ENCODE measurements around the gene HNF1B. TPM values are rescaled to one million over a fixed set of nuclear protein-coding genes. Genes with fewer than 3 reads are reported as not detected.

The HNF1B gene
- polyA plus RNA-seq, 5 donors = 28.8 to 40.1 (median 35.8) TPM

- DNase-seq = no peak
These were observed 6.9 kb downstream of the HNF1B start for GRCh38 chr17:37737971-37738370.

- DNase-seq = no peak
These were observed 7.8 kb downstream of the HNF1B start for GRCh38 chr17:37737081-37737480.

GRCh38 chr17:37736428-37736827, 8.4 kb downstream of the HNF1B start:
- no peak for DNase-seq

GRCh38 chr17:37735165-37735564, 9.7 kb downstream of the HNF1B start:
- DNase-seq = no peak

- no peak for DNase-seq
These were observed 12.5 kb downstream of the HNF1B start for GRCh38 chr17:37732316-37732715.

GRCh38 chr17:37731056-37731455, 13.8 kb downstream of the HNF1B start:
- DNase-seq = no peak

GRCh38 chr17:37729905-37730304, 15.0 kb downstream of the HNF1B start:
- DNase-seq = no peak

- DNase-seq = no peak
These were observed 17.8 kb downstream of the HNF1B start for GRCh38 chr17:37726891-37727675.

- no peak for DNase-seq
These were observed 18.6 kb downstream of the HNF1B start for GRCh38 chr17:37726248-37726647.

- DNase-seq = no peak
These were observed 19.2 kb downstream of the HNF1B start for GRCh38 chr17:37725601-37726146.

- no peak for DNase-seq
These were observed 19.8 kb downstream of the HNF1B start for GRCh38 chr17:37725021-37725595.

- DNase-seq = no peak
These were observed 23.9 kb downstream of the HNF1B start for GRCh38 chr17:37720989-37721388.

- no peak for DNase-seq
These were observed 25.0 kb downstream of the HNF1B start for GRCh38 chr17:37719866-37720265.

GRCh38 chr17:37718324-37719048, 26.4 kb downstream of the HNF1B start:
- DNase-seq = no peak

- DNase-seq = peak in 1 of 2 donors; percentile 56
These were observed 27.1 kb downstream of the HNF1B start for GRCh38 chr17:37717627-37718323.

GRCh38 chr17:37714897-37715296, 30.0 kb downstream of the HNF1B start:
- no peak for DNase-seq

- no peak for DNase-seq
These were observed 31.2 kb downstream of the HNF1B start for GRCh38 chr17:37713624-37714023.

- DNase-seq = no peak
These were observed 31.8 kb downstream of the HNF1B start for GRCh38 chr17:37713028-37713431.

GRCh38 chr17:37711113-37711512, 33.7 kb downstream of the HNF1B start:
- no peak for DNase-seq

- DNase-seq = peak; percentile 68 to 70
These were observed 34.4 kb downstream of the HNF1B start for GRCh38 chr17:37710344-37710886.

GRCh38 chr17:37708616-37709212, 36.1 kb downstream of the HNF1B start:
- no peak for DNase-seq

All from right lung (tissue), 5 donors.